ENCODE measurements around the gene C3orf20.

The C3orf20 gene

DNA sequence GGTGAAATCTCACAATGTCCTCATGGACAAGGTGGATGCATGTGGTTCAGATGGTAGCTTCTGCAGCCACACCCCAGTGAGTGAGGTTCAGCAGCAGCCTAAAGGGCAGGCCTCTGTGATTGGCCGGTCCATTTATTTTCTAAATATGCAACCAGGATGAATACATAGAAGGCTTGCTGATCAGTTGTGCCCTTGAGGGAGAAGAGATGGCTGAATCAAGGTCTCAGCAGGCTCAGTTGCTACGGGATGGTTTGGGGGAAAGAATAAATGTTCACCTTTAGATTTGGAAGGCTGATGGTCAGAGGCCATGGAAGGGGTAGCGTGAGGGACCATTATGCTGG, 90.1 kb downstream of the C3orf20 start:
- Histone ChIP-seq H3K27me3 (ENCODE audit: low read length) (no peaks in the 10 kb centered on the region), H3F3A (ENCODE audit: insufficient read depth) (0 out of 2 replicates have a peak, but pooled peaks cover 3% of the 10 kb centered on the region), H3K79me2 (ENCODE audit: insufficient read depth, low read length) (no peaks in the 10 kb centered on the region), H2AFZ (ENCODE audit: low read depth, low read length, severe bottlenecking) (no peak overlapping the region), H3K9me2 (replicated peaks; ENCODE audit: insufficient read depth, low read length) (no peaks in the 10 kb centered on the region), H3K36me3 (ENCODE audit: low read length) (no peaks in the 10 kb centered on the region), H3K4me3 (ENCODE audit: insufficient read depth, low read length, poor library complexity, severe bottlenecking) (no peak overlapping the region), H3K27ac (ENCODE audit: low read depth, low read length) (no peak overlapping the region), H3K9ac (ENCODE audit: low read length) (no peak overlapping the region), H3K4me2 (ENCODE audit: low read depth, low read length, poor library complexity, severe bottlenecking) (no peak overlapping the region), H3K9me3 (ENCODE audit: insufficient read depth, low read length) (no peaks in the 10 kb centered on the region), H4K20me1 (ENCODE audit: low read depth, low read length) (no peaks in the 10 kb centered on the region)
- TF ChIP-seq, protein P1, sequence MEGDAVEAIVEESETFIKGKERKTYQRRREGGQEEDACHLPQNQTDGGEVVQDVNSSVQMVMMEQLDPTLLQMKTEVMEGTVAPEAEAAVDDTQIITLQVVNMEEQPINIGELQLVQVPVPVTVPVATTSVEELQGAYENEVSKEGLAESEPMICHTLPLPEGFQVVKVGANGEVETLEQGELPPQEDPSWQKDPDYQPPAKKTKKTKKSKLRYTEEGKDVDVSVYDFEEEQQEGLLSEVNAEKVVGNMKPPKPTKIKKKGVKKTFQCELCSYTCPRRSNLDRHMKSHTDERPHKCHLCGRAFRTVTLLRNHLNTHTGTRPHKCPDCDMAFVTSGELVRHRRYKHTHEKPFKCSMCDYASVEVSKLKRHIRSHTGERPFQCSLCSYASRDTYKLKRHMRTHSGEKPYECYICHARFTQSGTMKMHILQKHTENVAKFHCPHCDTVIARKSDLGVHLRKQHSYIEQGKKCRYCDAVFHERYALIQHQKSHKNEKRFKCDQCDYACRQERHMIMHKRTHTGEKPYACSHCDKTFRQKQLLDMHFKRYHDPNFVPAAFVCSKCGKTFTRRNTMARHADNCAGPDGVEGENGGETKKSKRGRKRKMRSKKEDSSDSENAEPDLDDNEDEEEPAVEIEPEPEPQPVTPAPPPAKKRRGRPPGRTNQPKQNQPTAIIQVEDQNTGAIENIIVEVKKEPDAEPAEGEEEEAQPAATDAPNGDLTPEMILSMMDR (IDR thresholded peaks at IDR 0.05; ENCODE audit: insufficient read depth, low read length, poor library complexity, severe bottlenecking) = no peak
- no peak for TF ChIP-seq EZH2phosphoT487 (conservative IDR thresholded peaks at IDR 0.05; ENCODE audit: low read length)

DNA sequence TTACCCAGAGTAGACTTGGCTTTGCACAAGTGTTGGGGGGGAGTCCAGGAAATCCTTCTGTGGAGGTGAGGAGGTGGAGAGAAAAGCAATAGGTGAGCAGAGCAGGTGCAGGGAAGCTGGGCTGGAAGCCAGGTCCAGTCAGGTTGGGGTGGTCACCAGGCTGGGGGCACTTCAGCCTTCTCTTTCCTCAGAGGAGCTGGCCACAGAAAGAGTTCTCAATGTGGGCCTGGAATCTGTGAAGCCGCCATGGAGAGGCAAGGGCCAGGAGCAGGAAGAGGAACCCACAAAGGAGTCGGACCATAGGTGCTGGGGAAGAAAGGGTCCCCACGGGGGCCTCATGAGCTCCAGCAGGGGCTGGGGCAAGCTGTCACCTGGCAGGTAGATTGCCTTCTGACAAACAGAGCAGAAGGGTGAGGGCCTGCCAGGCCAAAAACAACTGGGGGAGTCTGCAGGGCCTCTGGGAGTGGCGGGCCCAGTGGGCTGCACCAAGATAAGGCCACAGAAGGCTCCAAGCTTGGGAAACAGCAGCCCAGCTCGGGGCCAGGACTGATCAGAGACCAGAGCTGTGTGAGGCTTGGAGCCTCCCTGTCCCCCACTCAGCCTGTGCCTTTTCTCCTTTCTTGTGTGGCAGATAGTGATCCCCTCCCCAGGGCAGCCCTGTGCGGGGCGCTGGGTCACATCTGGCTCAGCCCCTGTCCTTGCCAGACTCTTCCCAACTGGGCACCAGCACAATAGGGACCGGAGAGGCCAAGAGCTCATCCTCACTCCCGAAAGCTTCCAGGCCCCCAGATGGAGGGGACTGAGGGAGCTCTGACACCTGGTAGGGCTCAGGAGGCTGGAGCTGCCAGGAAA, 90.9 kb downstream of the C3orf20 start:
- Histone ChIP-seq H4K20me1 (ENCODE audit: low read depth, low read length) (no peaks in the 10 kb centered on the region), H3K4me3 (ENCODE audit: insufficient read depth, low read length, poor library complexity, severe bottlenecking) (no peak overlapping the region), H3K27ac (ENCODE audit: low read depth, low read length) (no peak overlapping the region), H3F3A (ENCODE audit: insufficient read depth) (0 out of 2 replicates have a peak, but pooled peaks cover 3% of the 10 kb centered on the region), H3K9me3 (ENCODE audit: insufficient read depth, low read length) (no peaks in the 10 kb centered on the region), H3K9me2 (replicated peaks; ENCODE audit: insufficient read depth, low read length) (no peaks in the 10 kb centered on the region), H3K36me3 (ENCODE audit: low read length) (no peaks in the 10 kb centered on the region), H3K9ac (ENCODE audit: low read length) (no peak overlapping the region), H3K27me3 (ENCODE audit: low read length) (no peaks in the 10 kb centered on the region), H2AFZ (ENCODE audit: low read depth, low read length, severe bottlenecking) (no peak overlapping the region), H3K4me2 (ENCODE audit: low read depth, low read length, poor library complexity, severe bottlenecking) (no peak overlapping the region), H3K79me2 (ENCODE audit: insufficient read depth, low read length) (no peaks in the 10 kb centered on the region)
- TF ChIP-seq EZH2phosphoT487 (conservative IDR thresholded peaks at IDR 0.05; ENCODE audit: low read length) = no peak
- TF ChIP-seq, protein P1 (IDR thresholded peaks at IDR 0.05; ENCODE audit: insufficient read depth, low read length, poor library complexity, severe bottlenecking) = no peak

DNA sequence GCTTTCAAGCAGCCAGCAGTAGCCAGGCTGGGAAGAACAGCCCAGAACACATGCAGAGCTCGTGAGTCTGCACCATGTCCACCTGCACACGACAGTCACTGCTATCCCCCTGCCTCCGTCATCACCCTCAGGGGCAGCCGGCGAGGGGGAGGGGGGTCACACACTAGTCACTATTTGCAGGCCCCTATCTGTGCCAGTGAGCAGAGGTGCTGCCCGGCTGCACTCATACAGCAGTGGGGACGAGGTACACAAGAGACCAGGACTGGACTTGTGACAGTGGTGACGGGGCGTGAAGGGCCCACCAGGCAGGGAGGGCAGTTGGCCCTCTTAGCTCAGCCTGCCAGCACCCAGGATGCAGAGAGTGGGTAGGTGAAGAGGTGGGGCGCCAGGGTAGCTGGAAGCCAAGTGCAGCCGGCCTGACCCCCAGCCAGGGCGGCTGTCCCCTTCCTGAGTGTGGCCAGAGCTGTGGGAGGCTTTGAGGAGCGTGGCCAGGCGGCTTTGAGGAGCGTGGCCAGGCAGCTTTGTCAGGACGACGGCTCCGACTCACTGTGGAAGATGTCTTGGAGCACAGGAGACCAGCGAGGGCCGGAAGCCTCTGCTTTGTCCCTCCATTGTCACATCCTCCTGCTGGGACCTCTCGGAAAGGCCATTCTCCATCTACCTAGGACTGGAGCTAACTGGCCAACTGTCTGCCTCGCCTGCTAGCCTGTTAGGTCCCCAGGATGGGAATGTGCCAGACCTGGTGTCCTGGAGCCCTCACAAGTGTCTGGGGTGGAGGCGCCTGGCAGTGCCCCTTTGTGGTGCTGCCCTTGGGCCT, 91.7 kb downstream of the C3orf20 start:
- Histone ChIP-seq H3K27me3 (ENCODE audit: low read length) (no peaks in the 10 kb centered on the region), H3K9ac (ENCODE audit: low read length) (peak overlapping the region; percentile 28; the same call in 1 of the 2 replicates), H3K9me2 (replicated peaks; ENCODE audit: insufficient read depth, low read length) (no peaks in the 10 kb centered on the region), H4K20me1 (ENCODE audit: low read depth, low read length) (no peaks in the 10 kb centered on the region), H3K27ac (ENCODE audit: low read depth, low read length) (peak overlapping the region; percentile 75), H2AFZ (ENCODE audit: low read depth, low read length, severe bottlenecking) (no peak overlapping the region), H3K79me2 (ENCODE audit: insufficient read depth, low read length) (no peaks in the 10 kb centered on the region), H3K36me3 (ENCODE audit: low read length) (no peaks in the 10 kb centered on the region), H3F3A (ENCODE audit: insufficient read depth) (0 out of 2 replicates have a peak, but pooled peaks cover 3% of the 10 kb centered on the region), H3K4me3 (ENCODE audit: insufficient read depth, low read length, poor library complexity, severe bottlenecking) (no peak overlapping the region), H3K4me2 (ENCODE audit: low read depth, low read length, poor library complexity, severe bottlenecking) (peak overlapping the region; percentile 20), H3K9me3 (ENCODE audit: insufficient read depth, low read length) (no peaks in the 10 kb centered on the region)
- no peak for TF ChIP-seq EZH2phosphoT487 (conservative IDR thresholded peaks at IDR 0.05; ENCODE audit: low read length)
- TF ChIP-seq, protein P1 (IDR thresholded peaks at IDR 0.05; ENCODE audit: insufficient read depth, low read length, poor library complexity, severe bottlenecking) = no peak

All from SU-DHL-6 (cell line).